GM19238 (cell line): ENCODE measurements around the gene SPATA46.
"Not testable (repeated sequence)": the region's sequence is repeated elsewhere in the genome, so short reads cannot be mapped to it uniquely, and the experiment has no call there.

Source experiments
- DNase-seq: peaks from one replicate; pipeline ENCODE4 v3.0.0; 2011; ENCODE audit warnings: low spot score; ENCODE audit not compliant: insufficient read length

The SPATA46 gene

GRCh38 chr1:162358928-162359327 lies 17.7 kb downstream of the SPATA46 start:
- no peak for DNase-seq

- no peak for DNase-seq
Measured at GRCh38 chr1:162357681-162358266, 18.9 kb downstream of the SPATA46 start.

DNA sequence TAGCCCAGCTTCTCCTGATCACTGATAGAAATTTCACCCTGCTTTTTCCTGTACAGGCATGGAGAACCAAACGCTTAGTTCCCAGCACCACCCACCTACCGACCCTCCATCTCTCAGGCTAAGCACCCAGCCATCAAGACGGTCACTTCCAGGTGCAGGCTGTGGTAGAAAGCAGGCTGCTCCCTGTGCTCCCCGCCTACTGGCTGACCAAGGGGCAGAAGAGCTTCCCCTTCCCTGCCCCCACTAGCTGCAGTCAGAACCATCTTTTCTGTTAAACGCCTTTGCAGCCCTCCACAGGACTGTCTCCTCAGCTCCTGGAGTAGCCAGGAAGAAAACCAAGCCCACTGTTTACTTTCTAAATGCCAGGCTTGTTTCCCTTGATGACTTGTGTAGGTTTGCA lies 23.0 kb downstream of the SPATA46 start:
- no peak for DNase-seq

DNA sequence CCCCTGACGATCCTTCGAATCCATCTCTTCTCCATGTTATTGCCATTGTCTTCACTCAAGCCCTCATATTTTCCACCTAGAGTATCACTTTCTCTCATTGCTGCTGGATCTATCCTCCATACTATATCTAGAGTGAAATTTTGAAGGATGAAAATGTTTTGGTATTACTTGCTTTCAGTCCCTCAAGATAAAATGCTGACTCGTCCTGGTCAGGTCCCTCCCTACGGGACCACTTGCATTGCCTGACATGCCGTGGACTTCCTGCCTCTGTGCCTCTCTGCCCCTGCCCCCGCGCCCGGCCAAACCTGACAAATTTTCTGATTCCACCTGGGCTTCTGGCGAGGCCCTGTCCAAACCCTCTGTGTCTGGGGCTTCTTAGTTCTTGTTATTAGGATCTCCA lies 23.6 kb downstream of the SPATA46 start:
- DNase-seq: no peak

- DNase-seq: not testable (repeated sequence)
Measured at GRCh38 chr1:162351874-162352273, 24.8 kb downstream of the SPATA46 start.

DNA sequence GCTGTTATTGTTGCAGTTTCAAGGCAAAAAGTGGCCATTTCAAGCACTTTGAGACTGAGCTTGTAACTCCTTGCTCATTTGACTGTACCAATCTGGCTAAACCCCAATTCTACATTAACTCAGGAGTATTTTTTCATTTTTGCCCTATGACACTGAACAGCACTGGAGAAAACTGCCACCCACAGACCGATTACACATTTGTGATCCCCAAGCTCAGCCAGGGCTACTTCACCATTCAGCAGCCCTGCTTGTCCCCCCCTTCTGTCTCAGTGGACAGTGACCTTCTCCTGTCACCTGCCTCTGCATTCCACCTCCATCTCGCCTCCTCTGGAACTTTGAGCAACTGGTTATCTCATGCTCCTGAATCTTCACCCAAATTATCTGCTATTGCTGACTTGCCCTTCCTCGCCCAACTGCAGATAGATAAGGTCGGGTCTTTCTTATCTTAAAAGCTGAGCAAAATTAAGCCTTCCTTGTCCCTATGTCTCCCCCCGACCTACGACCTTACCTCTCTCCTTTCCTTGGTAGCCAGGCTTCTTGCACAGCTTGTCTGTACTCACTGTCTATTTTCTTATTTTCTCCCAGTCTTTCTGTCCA lies 25.3 kb downstream of the SPATA46 start:
- no peak for DNase-seq

DNA sequence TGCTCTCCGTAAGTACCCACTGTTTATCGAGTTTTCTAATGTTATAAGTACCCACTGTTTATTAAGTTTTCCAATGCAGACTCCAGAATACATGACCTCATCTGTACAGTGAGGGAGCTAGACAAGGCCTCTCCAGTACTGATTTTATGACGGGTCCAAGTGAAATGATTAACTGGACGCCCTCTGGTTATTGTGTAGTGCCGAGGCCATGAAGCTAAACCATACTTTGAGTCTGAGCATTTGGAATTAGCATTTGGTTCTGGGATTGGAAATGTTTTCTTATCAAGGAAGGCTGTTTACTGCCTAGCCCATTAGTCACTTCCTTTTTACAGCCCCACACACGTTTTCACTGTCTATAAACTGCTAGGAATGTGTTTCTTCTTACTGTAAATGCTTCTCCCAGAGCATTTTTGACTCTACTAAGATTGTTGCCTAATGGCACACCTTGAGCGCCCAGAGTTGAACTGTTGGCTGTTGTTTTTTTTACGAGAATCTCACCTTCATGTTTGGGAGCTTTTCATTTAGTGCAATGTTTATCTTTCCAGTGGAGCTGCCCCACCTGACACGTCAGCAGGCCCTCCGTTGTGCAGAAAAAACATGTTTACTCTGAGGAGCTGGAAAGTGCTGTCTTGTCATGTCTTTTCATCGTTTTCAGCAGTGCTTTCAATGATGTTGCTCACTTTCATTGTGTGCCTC lies 26.9 kb downstream of the SPATA46 start:
- no peak for DNase-seq

DNA sequence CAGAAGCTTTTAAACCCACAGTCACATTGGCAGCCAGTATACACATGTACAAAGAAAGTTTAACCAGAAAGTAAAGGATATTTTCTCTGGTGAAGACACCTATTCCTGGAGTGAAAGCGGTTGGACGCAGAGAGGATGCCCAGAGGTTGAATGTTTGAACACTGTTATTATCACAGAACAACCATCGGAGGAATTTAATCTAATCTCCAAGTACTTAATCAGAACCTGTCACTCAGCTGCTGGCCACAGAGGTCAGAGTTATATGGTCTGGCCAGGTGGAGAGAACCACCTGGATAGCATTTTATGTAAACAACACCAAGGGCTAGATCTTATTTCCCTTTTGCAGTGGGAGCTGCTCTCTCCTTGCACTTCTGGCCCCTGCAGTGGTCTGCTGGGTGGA lies 29.4 kb downstream of the SPATA46 start:
- DNase-seq: no peak

DNA sequence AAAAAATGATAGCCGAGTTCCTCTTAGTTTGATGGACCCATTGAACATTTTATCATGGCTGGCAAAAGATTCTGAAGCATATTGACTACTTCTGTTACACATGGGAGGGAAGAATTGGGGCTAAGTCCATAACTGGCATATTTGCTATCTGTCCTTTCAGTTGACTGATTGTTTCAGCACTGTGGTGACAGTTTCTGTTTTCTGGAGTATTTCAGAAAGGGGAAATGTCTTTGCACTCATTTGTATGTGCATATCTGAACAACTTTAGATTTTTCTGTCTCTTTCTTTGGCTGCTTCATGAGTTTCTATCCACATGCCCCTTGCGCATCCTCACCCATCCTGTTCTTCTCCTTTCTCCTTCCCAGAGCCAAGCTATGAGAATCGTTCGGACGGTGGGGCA lies 33.2 kb downstream of the SPATA46 start:
- no peak for DNase-seq

DNA sequence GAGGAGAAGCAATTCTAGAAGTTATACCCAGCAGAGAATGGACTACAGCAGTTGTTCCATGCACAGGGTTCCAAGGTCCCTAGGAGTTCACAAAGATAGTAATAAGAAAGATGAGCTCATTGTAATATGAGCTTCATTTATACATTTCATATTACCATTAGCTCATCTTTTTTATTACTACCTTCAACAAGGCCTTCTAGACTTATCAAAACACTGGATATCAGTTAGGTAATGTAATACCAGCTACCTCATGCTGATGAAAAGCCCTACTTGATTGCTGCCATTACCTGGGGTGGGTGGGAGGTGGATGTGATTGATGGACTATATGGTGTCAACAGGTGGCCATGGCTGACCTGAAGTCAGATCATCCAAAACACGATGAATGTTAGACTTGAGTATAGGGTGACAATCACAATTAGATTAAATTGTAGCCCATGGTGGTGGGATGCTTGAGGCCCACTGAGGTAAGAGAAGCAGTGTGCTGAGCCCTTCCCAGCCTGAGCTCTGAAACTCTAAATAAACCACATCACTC lies 34.1 kb downstream of the SPATA46 start:
- DNase-seq: no peak

- no peak for DNase-seq
Measured at GRCh38 chr1:162336621-162337285, 39.9 kb downstream of the SPATA46 start.

DNA sequence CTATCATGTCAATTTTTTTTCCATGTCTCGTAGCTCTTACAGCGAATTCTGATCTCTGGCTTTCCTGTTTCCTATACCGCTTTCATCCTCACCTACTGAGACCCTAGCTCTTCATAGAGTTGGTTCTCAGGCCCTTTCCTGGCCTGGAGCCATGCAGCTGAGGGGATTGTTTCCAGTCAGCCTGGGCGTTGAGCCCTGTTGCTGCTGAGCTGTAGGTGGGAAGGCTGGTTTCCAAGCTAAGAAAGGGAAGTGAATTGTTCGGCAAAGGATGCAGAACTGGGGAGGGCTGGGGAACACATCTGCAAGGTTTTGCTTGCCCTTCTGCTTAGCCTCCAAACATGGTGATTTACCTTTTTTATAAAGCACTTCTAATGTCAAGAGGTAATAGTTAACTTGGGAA lies 41.5 kb downstream of the SPATA46 start:
- DNase-seq: no peak

GRCh38 chr1:162333991-162334390 lies 42.7 kb downstream of the SPATA46 start:
- DNase-seq: no peak

DNA sequence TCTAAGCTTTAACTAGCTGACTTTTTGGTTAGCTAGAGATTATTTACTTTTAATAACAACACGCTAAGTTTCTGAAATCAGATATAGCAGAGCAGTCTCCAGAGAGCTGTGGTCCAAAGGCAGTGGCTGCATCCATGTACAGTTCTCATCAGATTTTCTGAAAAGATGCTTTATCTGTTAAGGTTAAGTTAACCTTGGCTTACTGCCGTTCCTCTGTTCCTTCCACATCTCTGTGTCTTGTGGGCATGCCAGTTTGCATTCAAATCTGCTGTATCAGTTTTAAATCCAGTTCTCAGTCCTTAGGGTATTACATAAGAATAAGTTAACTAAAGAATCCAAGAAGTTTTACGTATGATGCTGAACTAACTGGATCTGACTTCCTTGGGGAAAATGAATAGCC lies 46.8 kb downstream of the SPATA46 start:
- no peak for DNase-seq

DNA sequence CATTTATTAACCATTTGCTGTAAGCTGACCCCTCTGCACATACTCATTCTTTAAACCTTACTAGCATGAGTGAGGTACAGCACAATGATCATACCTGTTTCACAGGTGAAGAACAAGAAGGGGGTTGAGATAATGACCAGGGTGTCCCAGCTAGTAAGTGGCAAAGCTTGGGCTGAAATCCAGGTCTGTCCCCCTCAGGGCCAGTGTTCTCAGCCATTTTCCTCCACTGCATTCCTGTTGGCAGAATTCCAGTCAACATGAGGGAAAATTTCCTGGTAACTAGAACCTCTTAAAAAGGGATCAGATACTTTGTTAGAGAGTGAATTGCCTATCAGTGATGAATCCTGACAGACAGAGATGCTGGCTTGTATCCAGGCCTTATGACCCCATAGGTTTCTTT lies 48.1 kb downstream of the SPATA46 start:
- no peak for DNase-seq

- DNase-seq: no peak
Measured at GRCh38 chr1:162327788-162328165, 48.9 kb downstream of the SPATA46 start.

DNA sequence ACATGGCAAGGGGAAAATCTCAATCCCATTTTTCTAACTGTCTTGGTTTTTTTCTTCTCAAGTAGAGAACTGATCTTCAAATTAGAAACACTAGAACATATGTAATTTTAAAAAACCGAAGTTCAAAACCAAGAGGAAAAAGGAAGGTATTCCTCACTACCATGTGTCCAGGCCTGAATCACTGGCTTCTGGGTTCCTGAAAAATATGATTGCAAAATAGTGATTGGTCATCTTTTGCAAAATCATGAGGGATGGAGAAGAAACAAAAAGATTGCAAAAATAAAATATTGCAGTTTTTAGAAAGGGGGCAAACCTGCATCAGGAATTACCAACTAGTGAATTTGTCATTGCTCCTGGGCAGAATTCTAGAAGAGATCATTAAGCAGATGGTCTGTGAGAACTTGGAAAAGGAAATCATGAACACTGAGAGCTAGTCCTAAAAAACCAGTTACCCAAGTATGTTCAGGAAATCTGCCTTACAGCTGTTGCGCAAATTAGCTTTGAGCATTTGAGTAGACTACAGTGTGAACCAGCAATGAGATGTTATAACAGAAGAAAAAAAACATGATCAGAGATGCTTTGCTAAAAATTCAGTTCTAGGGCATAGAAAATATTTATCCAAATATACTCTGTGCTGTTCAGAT lies 49.4 kb downstream of the SPATA46 start:
- DNase-seq: no peak

DNA sequence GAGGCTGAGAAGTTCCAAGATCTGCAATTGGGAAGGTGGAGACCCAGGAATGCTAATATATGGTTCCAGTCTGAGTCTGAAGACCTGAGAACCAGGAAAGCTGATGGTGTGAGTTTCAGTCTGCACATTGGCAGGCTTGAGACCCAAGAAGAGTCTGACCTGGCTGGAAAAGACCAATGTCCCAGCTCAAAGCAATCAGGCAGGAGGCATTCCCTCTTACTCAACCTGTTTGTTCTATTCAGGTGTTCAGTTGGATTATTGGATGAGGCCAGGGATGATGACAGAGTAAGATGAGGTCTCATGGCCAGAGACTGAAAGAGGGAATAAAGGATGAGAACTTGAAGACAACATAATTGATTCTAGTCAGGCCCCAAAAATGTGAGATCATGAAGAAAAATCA lies 50.1 kb downstream of the SPATA46 start:
- no peak for DNase-seq

DNA sequence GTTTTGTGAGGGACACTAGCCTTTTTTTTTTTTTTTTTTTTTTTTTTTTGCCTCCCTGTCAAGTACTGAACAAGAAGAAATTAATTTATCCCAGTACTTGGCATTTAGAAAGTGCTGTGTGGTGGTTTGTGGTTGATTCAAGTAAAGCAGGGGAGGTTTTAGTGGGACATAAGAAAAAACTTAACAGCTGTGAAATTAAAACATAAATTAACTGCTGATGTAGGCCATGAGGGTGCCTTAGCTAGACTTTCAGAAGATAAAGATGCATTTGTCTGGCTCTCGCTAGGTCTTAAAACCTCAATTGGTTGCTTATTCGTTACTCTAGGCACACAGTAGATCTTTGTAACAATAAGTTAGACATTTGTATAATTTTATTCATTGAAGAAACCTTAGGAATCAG lies 52.3 kb downstream of the SPATA46 start:
- DNase-seq: no peak
